HG03135 (cell line): ENCODE results near the gene SLC6A6.

ENCODE experiments used
- ATAC-seq: cut with Tn5 transposase; IDR thresholded peaks from one replicate; pipeline ENCODE4 v1.9.1; 2021; ENCODE audit warnings: mild to moderate bottlenecking, moderate library complexity; ENCODE audit not compliant: unreplicated experiment

Gene SLC6A6

DNA sequence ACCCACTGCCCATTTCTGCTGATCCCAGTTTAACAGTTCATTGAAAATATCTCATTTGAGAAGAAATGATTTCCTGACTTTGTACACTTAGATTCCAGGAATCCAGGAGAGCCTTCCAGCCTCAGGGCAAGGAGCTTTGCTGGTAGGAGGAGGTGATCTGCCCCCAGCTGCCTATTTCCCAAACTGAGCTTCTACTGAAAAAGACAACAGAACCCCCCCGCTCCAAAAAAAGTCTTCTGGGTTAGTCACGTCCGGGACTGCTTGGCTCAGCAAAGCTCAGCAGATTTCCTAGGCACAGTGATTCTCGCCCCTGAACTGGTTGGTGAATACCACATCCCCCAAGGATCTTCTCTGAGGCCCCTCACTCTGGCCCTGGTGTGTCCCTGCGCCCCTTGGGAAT is 13.1 kb downstream of the SLC6A6 start:
- no peak for ATAC-seq

DNA sequence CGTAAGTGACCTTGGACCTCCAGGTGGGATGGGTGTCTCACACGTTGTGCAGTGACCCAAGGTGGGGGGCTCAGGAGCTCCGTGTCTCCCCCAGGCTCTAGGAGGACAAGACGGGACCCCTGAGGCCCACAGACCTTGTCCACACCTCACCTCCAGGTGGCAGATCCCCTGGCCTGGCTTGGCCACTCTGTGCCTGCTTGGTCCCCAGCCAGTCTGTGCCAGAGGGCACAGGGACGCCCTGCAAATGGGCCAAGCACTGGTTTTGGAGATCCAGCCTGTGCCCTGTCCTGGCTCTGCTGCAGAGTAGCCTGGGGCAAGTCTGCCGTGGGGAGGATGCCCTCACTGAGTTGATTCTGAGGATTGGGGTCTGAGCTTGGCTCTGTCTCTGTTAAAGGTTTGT is 14.0 kb downstream of the SLC6A6 start:
- no peak for ATAC-seq

DNA sequence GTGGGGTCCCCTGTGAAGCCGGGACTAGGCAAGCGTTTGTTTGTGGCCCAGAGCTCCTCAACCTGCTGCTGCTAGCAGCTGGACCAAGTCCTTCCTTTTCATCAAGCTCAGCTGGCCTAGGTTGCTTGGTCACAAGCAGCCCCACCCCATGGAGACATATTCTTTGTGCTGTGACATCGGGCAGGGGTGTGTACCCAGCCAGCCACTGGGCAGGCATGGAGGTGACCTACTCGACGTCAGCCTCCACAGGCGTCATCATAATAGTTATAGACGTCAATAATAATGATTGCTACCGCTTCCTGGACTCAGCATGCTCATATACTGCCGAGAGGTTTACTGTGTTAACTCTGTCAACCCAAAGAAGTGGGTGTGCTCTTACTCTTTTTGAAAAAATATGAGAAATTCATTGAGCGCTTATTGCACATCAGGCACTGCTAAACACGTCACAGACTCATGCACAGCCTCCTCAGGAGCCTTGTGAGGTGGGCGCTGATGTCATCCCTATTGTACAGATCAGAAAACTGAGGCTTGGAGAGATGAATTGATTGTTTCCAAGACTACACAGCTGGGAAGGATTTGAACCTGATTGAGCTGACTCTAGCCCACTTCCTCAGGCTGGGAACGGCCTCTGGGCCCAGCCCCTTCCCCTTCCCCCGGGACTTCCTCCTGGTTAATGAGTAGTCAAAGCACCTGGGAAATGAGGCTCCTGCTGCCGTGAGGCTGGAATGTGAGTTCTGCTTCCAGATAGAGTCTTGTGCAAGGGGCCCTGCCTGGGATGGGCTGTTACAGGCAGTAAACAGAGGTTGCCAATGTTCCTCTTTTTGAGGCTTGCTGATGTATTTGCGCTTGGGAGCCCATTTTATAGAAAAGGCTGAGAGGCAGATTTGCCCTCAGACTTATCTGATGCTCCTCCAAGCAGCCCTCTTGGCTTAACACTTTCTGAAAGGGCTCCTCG is 16.2 kb downstream of the SLC6A6 start:
- no peak for ATAC-seq

DNA sequence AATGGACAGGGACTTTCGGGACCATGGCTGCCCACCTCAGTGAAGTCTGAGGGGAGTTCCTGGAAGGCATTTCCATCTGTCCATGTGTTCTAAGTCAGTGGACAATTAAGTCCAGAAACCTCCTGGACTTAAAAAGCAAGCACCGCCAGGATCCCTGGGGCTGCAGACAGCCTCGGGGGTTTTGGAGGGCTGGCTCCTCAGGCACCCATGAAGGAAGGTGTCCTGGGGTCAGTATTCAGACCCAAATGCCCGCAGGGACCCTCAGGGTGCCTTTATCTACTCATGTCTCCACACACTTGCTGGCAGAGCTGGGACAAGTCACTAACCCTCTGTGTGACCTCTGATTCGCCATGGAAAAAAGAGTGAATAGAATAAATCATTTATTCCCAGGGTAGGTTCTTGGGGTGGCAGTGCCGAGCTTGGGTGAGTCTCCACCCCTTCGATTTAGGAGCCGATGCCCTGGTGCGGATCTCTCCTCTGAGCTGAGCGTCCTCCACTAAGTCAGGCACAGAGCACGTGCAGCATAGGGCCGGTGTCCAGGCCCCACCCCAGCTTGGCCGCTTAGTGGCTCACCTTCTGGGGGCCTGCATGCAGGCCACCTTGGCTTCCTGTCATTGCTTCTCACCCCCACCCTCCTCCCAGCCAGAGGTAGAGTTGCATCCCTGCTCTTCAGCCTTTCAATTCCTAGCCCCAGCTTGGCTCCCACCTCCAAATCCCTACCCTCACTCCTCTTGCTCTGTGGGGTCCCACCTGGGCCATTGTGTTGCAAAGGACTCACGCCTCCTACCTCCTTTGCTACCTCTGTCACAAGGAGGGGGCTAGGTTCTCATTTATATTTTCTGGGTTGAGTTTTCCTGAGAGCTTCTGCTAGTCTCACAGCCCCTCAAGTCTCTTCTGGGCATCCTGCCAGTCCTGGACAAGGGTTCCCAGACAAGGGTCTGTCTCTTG is 19.9 kb downstream of the SLC6A6 start:
- ATAC-seq = no peak

DNA sequence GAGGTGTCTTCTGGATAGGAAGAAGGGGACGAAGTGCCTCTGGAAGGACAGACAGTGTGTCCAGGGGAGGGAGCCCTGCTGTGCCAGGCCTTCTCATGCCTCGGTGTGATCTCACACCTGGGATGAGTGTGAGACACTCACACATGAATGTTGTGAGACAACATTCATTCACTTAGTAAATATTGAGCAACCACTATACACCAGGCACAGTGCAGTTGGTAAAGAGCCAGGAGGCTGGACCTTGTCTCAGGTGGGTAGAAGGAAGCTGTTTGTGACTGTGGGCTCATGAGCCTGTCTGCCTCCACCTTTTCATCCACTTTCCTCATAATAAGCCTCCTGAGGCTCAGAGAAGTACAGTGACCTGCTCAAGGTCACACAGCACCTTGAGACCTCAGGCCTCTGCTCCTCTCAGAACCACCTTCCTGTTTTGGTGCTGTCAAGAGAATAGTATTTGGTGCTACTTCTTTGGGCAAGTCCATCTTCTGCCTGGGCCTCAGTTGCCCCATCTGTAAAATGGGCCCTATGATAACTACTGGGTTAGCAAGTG is 20.9 kb downstream of the SLC6A6 start:
- ATAC-seq = no peak

DNA sequence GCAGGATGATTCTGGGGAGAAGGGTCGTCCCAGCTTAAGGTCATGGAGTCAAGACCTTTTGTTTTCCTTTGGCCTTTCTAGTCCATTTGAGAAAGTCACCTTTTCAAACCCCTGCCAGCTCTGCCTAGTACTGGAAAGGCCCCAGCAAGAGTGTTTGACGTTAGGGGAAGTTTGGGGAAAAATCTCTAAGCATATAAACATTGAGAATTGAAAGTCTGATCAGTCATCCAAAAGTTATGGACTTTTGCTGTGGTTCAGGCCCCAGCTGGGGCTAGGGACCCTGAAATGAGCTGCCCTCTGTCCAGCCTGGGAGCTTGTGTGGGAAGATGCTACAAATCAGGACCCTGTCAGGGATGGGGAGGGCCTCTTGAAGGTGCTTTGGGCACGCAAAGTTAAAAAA is 21.6 kb downstream of the SLC6A6 start:
- ATAC-seq = no peak

DNA sequence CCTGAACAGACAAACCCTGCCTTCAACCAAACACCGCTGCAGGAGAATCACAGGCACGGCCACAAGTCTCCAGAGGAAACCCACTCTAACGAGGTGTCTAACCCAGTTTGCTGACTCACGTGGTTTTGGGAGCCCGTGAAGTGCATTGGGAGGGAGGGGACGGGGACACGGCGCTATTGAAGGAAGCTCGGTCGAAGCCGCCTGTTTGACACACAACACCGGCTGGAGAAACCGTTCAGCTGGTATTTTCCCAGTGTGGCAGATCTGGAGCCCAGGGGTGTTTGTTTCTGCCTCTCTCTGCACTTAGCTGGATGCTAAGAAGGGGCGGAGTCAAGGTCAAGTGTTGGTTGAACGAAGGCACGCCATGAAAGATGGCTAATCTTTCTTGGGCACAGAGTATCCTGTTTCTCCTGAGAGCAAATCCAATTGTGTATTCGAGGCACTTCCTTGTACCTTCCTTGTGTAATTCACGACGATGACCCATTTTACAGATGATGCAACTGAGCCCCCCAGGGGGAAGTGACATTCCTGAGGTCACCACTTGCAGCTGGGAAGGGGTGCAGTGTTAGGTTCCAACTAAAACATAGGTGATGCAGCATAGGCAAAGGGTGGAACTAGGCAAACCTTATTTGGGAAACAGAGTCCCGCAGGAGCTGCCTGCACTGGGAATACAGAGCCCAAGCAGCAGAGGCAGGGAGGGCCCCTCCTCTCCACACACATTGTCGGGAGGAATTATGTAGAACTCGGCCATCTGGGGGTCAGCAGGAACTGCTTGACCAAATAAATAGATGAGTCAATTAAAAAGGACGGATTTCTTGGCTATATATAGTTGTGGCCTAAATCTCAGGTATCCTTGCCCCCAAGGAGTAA is 22.5 kb downstream of the SLC6A6 start:
- no peak for ATAC-seq

DNA sequence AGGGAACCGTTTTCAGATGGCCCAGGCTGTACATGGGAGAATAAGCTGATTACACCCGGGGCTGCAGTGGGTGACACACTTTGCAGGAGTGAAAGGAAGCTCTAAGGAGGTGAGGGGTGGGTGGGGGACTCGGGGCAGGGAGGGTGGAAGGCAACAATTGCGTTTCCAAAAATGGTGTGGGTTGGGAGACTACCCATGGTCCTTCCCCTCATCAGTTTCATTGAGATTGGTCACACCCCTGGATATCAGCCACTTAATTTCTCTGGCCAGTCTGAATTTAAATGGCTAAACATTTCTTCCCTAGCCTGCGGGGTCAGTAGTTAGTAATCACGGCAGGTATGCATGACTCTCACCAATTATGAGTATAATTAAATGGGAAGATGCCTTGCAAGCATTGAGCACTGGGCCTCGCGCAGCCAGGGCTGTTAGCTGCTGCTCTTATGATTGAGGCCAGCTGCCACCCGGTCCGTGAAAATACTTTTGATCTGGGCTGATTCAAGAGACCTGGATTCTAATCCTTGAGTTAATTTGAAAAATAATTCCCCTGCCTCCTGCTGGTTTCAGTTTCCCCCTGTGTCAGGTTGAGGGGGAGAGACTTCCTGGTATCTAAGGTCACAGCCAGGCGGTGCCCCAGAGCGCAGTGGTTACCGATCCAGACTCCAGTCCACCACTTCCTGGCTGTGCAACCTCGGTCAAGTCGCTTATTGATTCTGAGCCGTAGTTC is 23.3 kb downstream of the SLC6A6 start:
- ATAC-seq = peak; percentile 44

DNA sequence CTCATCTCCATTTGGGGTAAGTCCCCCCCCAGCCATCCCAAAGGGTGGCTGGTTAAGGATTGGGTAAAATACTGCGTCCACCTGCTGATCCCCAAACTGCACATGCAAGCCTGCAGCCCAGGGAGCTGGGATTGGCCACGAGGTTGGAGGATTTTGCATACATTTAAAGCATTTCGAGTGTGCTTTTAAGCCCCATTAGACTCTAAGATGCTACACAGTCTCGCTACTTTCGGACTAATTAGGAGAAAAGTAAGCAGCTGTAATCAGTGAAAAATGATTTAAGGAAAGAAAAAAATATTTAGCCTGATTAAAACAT is 23.9 kb downstream of the SLC6A6 start:
- no peak for ATAC-seq

DNA sequence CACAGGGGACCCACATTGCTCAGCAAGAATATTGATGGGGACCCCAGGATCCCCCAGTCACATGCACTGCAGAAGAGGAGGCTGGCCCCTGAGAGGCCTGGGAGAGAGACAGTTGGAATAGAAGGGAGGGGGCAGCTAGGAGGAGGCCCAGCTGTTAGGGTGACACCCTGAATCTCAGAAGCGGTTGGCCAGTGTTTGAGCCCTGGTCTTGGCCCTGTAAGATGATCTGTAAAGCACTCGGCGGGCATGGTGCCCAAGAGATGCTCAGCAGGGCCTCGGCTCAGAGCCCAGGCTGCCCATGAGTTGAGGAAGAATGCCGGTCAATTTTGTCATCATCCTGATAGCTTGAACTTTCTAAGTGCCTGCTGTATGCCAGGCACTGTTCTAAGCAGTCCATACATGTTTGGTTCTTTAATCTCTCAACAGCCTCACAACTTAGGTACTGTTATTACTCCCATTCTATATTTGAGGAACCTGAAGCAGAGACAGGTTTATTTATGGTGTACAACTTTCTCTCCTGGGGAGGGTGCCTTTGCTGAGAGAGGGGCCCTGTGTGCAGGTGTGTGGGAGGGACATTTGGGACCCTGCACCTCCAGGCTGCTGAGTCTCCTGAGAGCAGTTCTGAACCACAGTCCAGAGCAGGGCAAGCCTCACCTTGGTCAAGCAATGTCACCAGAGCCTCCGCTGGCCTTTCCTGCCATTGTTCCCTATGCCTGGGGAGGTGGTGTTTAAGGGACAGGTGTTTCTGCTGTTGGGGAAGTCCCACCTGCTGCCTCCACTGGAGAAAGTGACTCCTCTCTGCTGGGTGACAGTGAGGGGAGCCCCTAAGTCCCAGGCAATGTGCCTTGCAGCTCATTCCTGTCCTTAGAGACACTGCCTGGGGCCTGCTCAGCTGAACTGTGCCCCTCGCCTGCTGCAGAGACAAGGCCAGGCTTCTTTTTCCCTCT is 26.0 kb downstream of the SLC6A6 start:
- ATAC-seq = no peak

DNA sequence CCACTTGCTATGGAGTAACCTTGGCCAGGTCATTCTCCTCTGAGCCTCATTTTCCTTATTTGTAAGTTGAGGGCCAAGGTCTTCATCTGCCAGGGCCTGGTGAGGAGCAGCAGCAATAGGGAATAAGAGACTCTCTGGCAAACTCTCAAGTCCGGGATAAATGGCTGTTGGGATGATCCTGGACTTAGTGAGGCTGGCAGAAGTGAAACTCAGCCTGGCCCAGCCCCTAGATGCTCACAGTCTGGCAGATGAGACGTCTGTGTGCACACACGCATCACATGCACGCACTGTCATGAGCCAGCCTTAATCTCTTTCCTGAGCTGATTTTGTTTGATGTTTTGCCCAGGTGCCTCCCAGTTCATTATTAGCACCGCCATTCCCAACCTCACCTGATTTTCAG is 26.8 kb downstream of the SLC6A6 start:
- ATAC-seq = no peak

DNA sequence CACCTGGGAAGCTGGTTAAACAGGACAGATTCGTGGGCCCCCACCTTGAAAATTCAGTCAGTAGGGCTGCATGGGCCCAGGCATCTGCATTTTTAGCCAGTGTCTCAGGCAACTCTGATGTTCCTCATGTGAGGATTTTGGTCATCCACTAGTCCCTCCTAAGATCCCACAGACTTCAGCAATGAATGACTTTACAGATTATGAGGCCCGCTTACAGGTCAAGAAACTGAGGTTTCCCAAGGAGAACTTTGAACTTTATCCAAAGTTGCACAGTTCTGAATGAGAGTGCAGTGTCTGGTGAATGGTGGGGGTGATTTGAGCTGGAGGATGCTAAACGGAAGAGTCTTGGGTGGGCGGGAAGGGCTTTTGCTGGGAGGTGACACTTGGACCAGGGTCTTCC is 27.2 kb downstream of the SLC6A6 start:
- ATAC-seq = no peak

DNA sequence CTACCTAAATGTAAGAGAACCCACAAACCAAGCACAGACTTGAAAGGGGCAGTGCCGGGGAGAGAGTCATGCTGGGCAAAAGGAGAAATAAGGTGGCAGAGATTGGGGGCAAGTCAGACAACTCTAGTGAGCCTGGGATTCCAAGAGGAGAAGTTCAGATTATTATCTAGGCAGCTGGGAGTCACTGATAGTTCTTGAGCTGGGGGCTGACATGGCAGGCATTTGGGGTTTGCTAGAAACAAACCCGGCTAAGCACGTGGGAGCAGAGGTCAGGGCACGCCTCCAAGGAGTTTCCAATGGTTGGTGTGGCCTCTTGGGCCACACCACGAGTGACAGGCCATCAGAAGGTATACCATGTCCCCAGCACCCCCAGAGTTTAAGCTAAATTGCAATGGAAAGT is 27.6 kb downstream of the SLC6A6 start:
- ATAC-seq = no peak

DNA sequence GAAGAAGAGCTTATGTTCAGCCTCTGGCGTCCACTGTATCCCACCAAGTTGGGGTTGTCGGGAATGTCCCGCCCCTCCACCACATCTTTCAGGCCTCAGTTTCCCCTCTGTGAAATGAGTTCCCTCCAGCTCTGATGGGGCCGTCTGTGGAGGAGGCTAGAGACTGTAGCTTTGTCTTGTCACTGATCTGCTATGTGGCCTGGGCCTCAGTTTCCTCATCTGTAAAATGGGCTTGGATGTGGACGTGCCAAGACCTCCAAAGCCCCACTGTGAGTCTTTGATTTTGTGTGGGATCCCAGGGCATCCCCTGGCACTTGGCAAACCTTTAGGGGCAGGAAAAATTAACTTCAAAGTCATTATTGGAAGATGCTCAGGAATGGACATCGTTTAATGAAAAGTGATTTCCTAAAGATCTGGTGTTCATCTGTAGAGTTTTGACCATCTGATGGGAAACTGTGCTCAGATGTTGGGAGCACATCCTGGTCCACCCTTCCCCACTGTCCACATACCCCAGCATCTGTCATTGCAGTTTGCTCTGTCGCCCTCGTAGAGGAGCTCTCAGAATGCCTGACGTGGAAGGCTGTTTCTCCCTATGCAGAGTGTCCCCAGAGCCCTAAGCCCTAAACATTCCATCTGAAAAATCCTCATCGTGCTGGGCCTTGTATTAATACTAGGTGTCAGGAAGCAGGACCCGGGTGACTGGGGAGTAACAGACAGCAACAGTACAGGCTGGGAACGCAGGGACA is 28.5 kb downstream of the SLC6A6 start:
- no peak for ATAC-seq

DNA sequence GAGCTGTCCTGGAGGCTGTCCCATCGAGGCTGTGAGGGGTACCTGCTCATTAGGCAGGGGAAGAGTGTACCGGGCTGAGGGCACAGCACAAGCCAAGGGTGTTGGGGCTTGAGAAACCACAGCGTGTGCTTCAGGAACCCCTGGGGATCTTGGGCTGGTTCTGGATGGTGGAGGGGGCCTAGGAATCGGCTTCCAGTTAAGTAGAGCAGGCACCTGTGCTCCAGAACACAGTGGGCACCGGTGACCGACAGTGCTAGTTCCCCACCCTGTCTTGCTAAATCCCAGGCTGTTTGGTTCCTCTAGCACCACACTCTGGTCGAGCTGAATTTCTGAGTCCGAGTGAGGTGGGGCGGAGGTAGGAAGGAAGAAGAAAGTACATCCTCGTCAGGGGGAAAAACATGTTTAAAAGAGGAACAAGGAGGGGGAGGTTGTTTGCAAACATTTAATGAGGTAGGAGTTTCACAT is 29.1 kb downstream of the SLC6A6 start:
- ATAC-seq = peak; percentile 32

DNA sequence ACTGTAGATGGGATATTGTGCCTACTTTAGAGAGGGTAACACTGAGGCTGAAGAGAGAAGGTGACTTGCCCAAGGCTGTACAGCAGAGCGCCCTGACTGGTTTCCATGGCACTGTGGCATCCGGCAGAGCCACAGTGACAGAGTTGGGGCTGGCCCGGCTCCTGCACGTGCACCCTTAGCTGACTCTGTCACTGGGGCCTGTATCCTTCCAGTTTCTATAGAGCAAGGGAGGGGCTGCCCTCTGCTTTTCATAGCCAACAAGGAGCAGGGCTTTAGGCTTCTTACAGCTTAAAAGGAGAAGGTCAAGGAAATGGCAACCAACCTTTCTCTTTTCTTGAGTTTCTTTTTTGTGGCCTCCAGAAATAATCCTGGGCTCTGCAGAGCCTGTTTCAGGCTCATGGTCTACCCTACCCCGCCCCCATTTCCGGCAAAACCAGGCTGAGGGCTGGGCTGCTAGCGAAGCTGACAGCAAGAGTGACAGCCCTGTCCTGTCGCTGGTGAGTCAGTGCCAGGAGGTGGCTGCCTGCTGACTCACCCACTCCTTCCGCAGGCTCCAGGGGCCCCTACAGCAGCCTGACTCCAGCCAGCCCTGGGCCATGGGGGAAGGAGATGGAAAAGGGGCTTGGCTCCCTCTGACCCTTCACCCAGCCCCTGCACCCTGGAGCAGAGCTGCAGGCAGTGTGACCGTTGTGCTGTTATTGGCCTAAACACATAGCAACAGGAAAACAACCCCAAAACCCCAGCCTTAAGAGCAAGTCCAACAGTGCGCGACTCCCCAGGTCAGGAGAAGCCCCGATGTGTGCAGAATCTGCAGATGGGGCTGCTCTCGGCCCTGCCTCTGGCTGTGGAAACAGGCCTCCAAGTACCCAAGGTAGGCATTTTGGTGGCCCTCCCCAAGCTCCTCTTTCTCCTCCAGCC is 29.8 kb downstream of the SLC6A6 start:
- ATAC-seq = peak; percentile 81

DNA sequence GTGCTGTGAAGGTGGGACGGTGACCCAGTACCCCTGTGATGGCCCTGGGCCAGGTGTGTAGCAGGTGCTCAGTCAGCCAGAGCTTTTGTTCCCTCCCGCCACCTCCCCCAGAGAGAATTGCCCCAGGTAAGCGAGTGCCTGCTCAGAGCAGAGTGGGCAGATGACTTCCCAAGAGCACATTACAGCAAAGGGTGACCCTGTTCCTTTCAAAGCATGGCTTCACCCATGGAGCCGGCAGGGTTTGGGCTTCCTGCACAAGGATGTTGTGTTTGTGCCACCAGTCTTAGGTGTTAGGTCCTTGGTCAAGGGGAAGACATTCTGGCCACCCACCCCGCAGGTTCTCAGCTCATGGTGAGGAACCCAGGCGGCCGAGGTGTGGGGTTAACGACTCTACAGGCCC is 30.7 kb downstream of the SLC6A6 start:
- no peak for ATAC-seq
